GM12891 (cell line): Measurements from ENCODE around the gene ZIC4.

Source experiments
- POLR2A ChIP-seq: IDR thresholded peaks from 2 replicates; pipeline ENCODE4 v1.6.1; 2011; ENCODE audit warnings: low read depth, low read length, control low read depth
- POLR2AphosphoS5 ChIP-seq: IDR thresholded peaks from 2 replicates; pipeline ENCODE4 v1.6.1; 2011; ENCODE audit warnings: low read depth, low read length, control low read depth

DNA sequence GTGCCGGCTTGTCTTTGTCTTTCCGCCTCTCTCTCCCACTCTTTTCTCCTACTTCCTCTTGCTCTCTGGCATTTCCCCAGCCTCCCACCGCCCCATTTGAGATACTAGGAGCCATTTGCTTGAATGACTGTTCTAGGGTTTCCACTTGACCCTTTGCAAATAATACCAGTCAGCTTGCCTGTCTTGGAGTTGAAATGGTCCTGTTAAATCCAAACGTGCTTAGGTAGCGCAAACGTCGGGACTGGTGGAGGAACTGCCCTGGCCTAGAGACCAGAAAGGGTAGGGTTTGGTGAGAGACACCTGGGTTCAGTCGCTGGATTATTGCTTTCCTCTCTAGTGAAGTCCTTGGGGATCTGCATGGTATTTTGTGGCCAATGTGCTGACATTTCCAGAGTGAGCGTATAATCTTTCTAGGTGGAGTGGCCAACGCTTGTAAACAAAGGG, 13.5 kb upstream of the ZIC4 start:
- TF ChIP-seq POLR2A (no peak), POLR2AphosphoS5 (no peak)
